ENCODE results near the gene FSTL1. TPM values are rescaled to one million over a fixed set of nuclear protein-coding genes. Genes with fewer than 3 reads are reported as not detected.

FSTL1 gene
- total RNA-seq, 2 experiments from 2014 or later: 1.0 to 2.9 TPM

DNA sequence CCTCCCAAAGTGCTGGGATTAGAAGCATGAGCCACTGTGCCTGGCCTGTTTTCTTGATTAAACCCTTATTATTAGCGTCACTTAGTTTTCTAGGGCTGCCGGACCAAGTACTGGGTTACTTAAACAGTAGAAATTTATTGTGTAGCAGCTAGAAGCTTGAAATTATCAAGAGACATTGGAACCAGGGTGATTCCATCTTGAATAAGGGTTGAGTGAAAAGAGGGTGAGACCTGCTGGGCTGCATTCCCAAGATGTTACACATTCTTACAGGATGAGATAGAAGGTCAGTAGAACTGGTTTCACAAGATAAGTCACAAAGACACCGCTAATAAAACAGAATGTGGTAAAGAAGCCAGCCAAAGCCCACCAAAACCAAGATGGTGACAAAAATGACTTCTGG lies 18.6 kb upstream of the FSTL1 start:
- ATAC-seq: no peak
- intact Hi-C loops (cut with micrococcal nuclease): no loop called here
- TF ChIP-seq, protein P1, sequence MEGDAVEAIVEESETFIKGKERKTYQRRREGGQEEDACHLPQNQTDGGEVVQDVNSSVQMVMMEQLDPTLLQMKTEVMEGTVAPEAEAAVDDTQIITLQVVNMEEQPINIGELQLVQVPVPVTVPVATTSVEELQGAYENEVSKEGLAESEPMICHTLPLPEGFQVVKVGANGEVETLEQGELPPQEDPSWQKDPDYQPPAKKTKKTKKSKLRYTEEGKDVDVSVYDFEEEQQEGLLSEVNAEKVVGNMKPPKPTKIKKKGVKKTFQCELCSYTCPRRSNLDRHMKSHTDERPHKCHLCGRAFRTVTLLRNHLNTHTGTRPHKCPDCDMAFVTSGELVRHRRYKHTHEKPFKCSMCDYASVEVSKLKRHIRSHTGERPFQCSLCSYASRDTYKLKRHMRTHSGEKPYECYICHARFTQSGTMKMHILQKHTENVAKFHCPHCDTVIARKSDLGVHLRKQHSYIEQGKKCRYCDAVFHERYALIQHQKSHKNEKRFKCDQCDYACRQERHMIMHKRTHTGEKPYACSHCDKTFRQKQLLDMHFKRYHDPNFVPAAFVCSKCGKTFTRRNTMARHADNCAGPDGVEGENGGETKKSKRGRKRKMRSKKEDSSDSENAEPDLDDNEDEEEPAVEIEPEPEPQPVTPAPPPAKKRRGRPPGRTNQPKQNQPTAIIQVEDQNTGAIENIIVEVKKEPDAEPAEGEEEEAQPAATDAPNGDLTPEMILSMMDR (IDR thresholded peaks at IDR 0.05): no peak
- H3K4me3 Mint-ChIP-seq: no peak overlapping the region
- CTCF ChIA-PET: no interaction called here
- no peak overlapping the region for H3K27ac Mint-ChIP-seq
- no peak for DNase-seq
- H3K4me1 Mint-ChIP-seq (ENCODE audit: low read depth): no peaks in the 10 kb centered on the region
- no peaks in the 10 kb centered on the region for H3K36me3 Mint-ChIP-seq (ENCODE audit: low read depth)
- no peaks in the 10 kb centered on the region for H3K9me3 Mint-ChIP-seq
- H3K27me3 Mint-ChIP-seq: peaks cover 10% of the 10 kb centered on the region
- POLR2A ChIA-PET: no interaction called here

DNA sequence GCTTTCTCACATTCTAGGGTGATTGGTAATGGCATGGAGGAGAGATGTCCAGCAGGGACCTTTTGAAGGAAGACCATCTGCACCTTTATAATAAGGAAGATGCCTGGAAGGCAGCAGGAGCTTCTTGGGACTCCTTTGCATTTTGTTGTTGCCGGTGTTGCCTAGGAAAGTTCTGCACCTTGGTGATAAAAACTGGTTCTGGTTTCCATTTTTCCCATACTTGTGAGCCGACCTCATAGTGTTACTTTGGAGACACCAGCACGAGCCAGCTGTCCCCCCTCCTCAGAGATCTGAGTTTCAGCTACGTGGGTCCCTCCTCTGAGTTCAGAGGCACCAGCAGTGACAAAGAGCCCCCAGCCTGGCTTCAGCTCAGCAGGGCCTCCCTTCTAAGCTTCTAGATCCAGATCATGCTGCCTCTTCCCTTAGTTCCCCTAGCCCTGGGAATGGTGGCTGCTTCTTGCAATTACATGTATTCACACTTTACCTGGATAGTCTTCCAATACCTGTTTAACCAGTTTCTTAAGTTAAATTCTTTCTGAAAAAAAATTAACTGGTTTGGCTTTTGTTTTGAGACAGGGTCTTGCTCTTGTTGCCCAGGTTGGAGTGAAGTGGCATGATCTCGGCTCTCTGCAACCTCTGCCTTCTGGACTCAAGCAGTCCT lies 18.0 kb upstream of the FSTL1 start:
- Mint-ChIP-seq H3K9me3 (no peaks in the 10 kb centered on the region), H3K4me3 (no peak overlapping the region), H3K27me3 (peaks cover 10% of the 10 kb centered on the region), H3K4me1 (ENCODE audit: low read depth) (no peaks in the 10 kb centered on the region), H3K36me3 (ENCODE audit: low read depth) (no peaks in the 10 kb centered on the region), H3K27ac (no peak overlapping the region)
- intact Hi-C loops (cut with micrococcal nuclease): no loop called here
- no peak for DNase-seq
- POLR2A ChIA-PET: no interaction called here
- CTCF ChIA-PET: interaction anchor here (3.1 kb wide), 1 partner anchor 51 kb away, joined by 12 read pairs; no protein-coding TSS in a partner anchor
- ATAC-seq: no peak
- TF ChIP-seq, protein P1 (IDR thresholded peaks at IDR 0.05): no peak

DNA sequence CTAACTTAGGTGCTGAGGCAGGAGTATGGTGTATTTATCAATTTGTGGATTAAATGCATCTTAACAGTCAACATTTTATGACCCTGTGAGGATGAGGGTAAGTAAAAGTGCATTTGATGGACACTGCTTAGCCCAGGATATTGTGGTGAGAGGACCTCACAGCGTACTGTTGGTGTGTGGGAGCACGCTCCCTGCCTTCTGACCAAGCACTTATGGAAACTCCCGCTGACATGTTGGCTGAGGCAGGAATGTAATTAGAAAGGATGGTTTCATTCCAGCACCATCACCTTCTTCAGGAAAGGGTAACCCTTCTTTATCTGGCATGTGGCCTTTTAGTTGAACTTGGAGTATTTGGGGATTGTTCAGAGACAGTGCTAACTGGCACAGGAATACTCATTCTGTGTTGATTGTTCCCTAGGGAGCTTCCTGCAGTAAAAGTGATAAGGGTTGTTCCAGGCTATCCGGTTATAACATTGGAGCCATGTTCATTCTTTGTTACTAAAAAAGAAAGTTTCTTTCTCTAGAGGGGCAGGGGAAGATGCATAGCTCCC lies 11.7 kb upstream of the FSTL1 start:
- H3K27me3 Mint-ChIP-seq: peaks cover 8% of the 10 kb centered on the region
- ATAC-seq: no peak
- H3K9me3 Mint-ChIP-seq: no peaks in the 10 kb centered on the region
- TF ChIP-seq, protein P1 (IDR thresholded peaks at IDR 0.05): no peak
- H3K4me3 Mint-ChIP-seq: no peak overlapping the region
- H3K4me1 Mint-ChIP-seq (ENCODE audit: low read depth): no peaks in the 10 kb centered on the region
- ChIA-PET POLR2A (no interaction called here), CTCF (interaction anchor here (1.2 kb wide), 1 partner anchor 45 kb away, joined by 3 read pairs; no protein-coding TSS in a partner anchor)
- DNase-seq: no peak
- no peak overlapping the region for H3K27ac Mint-ChIP-seq
- intact Hi-C loops (cut with micrococcal nuclease): no loop called here
- no peaks in the 10 kb centered on the region for H3K36me3 Mint-ChIP-seq (ENCODE audit: low read depth)

DNA sequence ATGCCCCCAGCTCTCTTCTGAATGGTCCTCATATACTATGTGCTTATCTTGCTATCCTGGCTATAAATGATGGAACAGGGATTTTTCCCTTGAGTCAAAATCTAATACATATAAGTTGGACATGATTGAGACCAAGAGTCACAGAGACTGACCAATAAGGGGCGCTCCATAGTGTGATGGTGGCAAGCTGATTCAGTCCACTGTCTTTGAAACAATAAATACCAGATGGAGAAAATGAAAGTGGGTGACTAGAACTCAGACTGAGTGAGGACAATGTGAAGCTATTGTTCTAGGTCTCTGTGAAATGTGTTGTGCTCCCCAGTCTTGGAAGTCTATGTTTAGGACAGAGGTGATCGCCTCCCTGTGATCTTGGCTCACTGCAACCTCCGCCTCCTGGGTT lies 10.6 kb upstream of the FSTL1 start:
- Mint-ChIP-seq H3K36me3 (ENCODE audit: low read depth) (no peaks in the 10 kb centered on the region), H3K27ac (no peak overlapping the region), H3K4me1 (ENCODE audit: low read depth) (no peaks in the 10 kb centered on the region), H3K27me3 (peaks cover 8% of the 10 kb centered on the region), H3K4me3 (no peak overlapping the region), H3K9me3 (no peaks in the 10 kb centered on the region)
- no peak for ATAC-seq
- ChIA-PET POLR2A (no interaction called here), CTCF (no interaction called here)
- TF ChIP-seq, protein P1 (IDR thresholded peaks at IDR 0.05): no peak
- intact Hi-C loops (cut with micrococcal nuclease): no loop called here
- DNase-seq: no peak

DNA sequence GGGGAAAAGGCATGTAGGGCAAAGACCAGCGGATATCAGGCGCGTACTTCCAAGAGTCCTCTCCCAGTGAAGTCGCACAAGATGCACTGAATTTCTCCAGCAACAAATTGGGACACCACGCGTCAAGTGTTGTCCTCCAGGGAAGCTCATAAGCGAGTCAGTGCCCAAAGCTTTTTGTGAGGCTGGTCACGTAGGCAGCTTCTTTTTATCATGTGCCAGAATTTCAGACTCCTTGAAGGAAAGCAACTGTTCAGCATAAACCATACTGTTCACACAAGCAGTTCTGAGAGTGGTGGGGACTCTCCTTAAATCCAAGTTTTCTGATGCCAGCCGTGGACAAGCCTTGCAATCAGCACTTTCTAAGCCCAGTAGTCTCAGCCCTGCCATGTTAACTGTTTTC lies 10.1 kb upstream of the FSTL1 start:
- CTCF ChIA-PET: interaction anchor here (1.0 kb wide), 1 partner anchor 98 kb away, joined by 3 read pairs; no protein-coding TSS in a partner anchor
- Mint-ChIP-seq H3K36me3 (ENCODE audit: low read depth) (no peaks in the 10 kb centered on the region), H3K4me1 (ENCODE audit: low read depth) (no peaks in the 10 kb centered on the region), H3K27me3 (peaks cover 8% of the 10 kb centered on the region), H3K9me3 (no peaks in the 10 kb centered on the region), H3K27ac (no peak overlapping the region), H3K4me3 (no peak overlapping the region)
- DNase-seq (no peak), ATAC-seq (no peak)
- POLR2A ChIA-PET: no interaction called here
- TF ChIP-seq, protein P1 (IDR thresholded peaks at IDR 0.05): no peak
- intact Hi-C loops (cut with micrococcal nuclease): no loop called here

All from activated CD8-positive, alpha-beta T cell treated with anti-CD3 and anti-CD28 coated beads for 36 hours (primary cell).